Neural progenitor cell (in vitro differentiated cells): Measurements from ENCODE around the gene RPUSD2.

ENCODE experiments used
- CTCF ChIP-seq: fragments of 200-600 bp; sonication (generic); IDR thresholded peaks from 2 replicates; pipeline ENCODE4 v1.5.1; 2017; ENCODE audit warnings: antibody characterized with exemption, mild to moderate bottlenecking
- EZH2 ChIP-seq: fragments of 200-600 bp; sonication (generic); IDR thresholded peaks from 2 replicates; pipeline ENCODE4 v1.6.1; 2017; ENCODE audit warnings: antibody characterized with exemption, mild to moderate bottlenecking, moderate library complexity

DNA sequence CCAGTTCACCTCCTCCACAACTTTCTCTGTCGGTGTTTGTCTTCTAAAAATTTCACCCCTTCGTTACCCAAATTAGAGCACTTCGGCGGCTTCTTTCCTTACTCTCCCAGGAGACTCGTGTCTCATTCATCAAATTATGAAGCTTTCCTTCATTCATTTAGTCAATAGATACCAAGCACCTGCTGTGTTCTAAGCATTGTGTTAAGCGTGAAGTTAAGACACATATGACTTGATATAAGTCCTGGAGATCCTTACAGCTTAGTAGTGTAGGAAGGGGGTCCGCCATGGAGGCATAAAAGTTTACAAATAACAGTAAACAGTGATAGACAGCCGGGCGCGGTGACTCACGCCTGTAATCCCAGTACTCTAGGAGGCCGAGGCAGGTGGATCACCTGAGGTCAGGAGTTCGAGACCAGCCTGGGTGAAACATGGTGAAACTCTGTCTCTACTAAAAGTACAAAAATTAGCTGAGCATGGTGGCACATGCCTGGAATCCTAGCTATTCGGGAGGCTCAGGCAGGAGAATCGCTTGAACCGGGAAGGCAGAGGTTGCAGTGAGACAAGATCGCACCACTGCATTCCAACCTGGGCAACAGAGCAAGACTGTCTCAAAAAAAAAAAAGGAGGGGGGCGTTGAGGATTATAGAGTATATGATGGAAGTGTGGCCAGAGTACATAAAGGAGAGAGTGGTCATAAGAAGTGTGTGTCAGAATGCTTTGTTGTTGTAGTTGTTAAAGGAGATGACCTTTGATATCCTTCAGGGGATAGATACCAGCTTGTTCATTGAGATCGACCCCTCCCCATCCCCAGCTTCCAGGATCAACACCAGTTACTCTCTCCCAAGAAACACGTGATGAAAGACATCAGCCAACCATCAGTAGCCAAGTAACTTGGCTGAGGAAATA lies 3.5 kb upstream of the RPUSD2 start:
- no peak for TF ChIP-seq CTCF
- no peak for TF ChIP-seq EZH2
